ENCODE data around the gene DIABLO.
A peak's percentile ranks its signal among the peaks of the same experiment; 100 is the strongest.

DNA sequence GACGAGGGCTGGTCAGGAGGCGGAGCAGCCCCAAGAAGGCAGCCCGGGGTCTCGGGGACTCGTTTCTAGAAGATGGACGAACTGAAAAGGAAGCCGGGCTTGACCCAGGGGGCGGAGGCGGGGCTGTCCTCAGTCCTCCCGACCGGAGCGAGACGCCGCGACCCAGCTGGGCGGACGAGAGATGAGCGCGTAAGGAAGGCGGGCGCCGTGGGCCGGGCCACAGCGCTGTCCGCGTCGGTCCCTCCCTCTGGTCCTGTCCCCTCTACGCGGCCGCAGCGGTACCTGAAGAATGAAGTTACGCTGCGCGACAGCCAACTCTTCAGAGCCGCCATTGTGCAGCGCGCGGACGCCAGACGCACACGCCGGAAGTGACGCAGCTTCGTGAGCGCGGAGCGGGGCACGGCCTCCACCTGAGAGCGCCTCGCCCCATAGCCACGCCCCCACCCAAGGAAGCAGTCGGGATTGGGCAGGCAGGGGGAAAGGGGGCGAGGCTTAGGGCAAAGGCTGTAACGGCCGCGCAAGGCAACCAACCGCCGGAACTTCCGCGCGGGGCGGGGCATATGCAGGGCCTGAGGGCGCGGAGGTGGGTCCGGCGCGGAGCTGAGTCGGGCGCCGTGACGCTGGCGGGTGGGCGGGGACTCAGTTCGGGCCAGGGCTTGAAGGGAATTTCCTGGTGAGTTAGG, at the start of gene DIABLO:
- TF ChIP-seq, protein P1, sequence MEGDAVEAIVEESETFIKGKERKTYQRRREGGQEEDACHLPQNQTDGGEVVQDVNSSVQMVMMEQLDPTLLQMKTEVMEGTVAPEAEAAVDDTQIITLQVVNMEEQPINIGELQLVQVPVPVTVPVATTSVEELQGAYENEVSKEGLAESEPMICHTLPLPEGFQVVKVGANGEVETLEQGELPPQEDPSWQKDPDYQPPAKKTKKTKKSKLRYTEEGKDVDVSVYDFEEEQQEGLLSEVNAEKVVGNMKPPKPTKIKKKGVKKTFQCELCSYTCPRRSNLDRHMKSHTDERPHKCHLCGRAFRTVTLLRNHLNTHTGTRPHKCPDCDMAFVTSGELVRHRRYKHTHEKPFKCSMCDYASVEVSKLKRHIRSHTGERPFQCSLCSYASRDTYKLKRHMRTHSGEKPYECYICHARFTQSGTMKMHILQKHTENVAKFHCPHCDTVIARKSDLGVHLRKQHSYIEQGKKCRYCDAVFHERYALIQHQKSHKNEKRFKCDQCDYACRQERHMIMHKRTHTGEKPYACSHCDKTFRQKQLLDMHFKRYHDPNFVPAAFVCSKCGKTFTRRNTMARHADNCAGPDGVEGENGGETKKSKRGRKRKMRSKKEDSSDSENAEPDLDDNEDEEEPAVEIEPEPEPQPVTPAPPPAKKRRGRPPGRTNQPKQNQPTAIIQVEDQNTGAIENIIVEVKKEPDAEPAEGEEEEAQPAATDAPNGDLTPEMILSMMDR (IDR thresholded peaks at IDR 0.05; ENCODE audit: low read depth, low read length) = no peak
- TF ChIP-seq POLR2A (IDR thresholded peaks at IDR 0.05; ENCODE audit: extremely low read depth, insufficient read length) = peak; percentile 97
- TF ChIP-seq, protein P2, sequence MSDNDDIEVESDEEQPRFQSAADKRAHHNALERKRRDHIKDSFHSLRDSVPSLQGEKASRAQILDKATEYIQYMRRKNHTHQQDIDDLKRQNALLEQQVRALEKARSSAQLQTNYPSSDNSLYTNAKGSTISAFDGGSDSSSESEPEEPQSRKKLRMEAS (IDR thresholded peaks at IDR 0.05; ENCODE audit: low read depth, low read length) = peak; percentile 81
- TF ChIP-seq MYC (IDR thresholded peaks at IDR 0.05; ENCODE audit: low read depth, low read length) = peak; percentile 84

Measured in NB4 (cell line).